Mammary epithelial cell (primary cell): ENCODE data around the gene KDM4B.

Experiments
- CTCF ChIP-seq, 2 donors: IDR thresholded peaks in 1 of 2; conservative IDR thresholded peaks in 1 of 2; 2 replicates each; pipeline ENCODE4 v1.5.1; 2011 to 2012; ENCODE audit warnings: inconsistent platforms in 2 of 2, low read length in 2 of 2, mild to moderate bottlenecking in 2 of 2, control low read depth in 1 of 2, low read depth in 1 of 2; ENCODE audit not compliant: insufficient read depth in 1 of 2; ENCODE audit errors: extremely low read depth in 1 of 2
- EZH2 ChIP-seq: IDR thresholded peaks from 2 replicates; pipeline ENCODE4 v1.6.1; 2012; ENCODE audit warnings: low read length, inconsistent platforms, borderline replicate concordance

GRCh38 chr19:4997297-4997696, 28.4 kb downstream of the KDM4B start:
- no peak for TF ChIP-seq CTCF (conservative IDR thresholded peaks at IDR 0.05 in 1 of 2, IDR thresholded peaks at IDR 0.05 in 1 of 2; ENCODE audit: extremely low read depth in 1 of 2, insufficient read depth in 1 of 2, low read depth in 1 of 2, low read length in 2 of 2)
- no peak for TF ChIP-seq EZH2
